CD4-positive, alpha-beta T cell (primary cell): ENCODE data around the gene PRKCH. TPM values are rescaled to one million over a fixed set of nuclear protein-coding genes. Genes with fewer than 3 reads are reported as not detected.

Experiments
- ATAC-seq: fragments of 200-7000 bp; cut with Tn5 transposase; one replicate; pipeline ENCODE4 v1.10.0; 2022; ENCODE audit warnings: mild to moderate bottlenecking; ENCODE audit not compliant: poor library complexity
- CTCF ChIA-PET: fragments of 350-600 bp; sonication (Branson Sonifier 250); formaldehyde crosslinking; loops from one replicate; lab custom pipeline; 2021; ENCODE audit warnings: antibody characterized with exemption, inconsistent platforms; lab: Charles Lee
- POLR2A ChIA-PET: fragments of 350-600 bp; sonication (Branson Sonifier 250); formaldehyde crosslinking; loops from one replicate; lab custom pipeline; 2021; ENCODE audit warnings: antibody characterized with exemption, inconsistent platforms; lab: Charles Lee
- DNase-seq, 14 experiments: peaks; one replicate each; pipeline ENCODE4 v3.0.0-alpha.2; 2013 to 2020; ENCODE audit warnings: mixed read lengths in 2 of 14
- H3K27ac ChIP-seq, 2 donors: one replicate each; pipeline versions ENCODE4 v1.5.1 to v1.7.0; 2013; ENCODE audit warnings: low read length in 2 of 2, low read depth in 1 of 2, mild to moderate bottlenecking in 1 of 2
- H3K27me3 ChIP-seq, 2 experiments: 1 replicate in 1 of 2; 2 replicates in 1 of 2; pipeline versions ENCODE4 v1.6.1 to v1.7.0; 2013; ENCODE audit warnings: low read length in 2 of 2, control low read depth in 1 of 2, mild to moderate bottlenecking in 1 of 2, moderate library complexity in 1 of 2; ENCODE audit not compliant: insufficient read depth in 2 of 2, control insufficient read depth in 1 of 2
- H3K36me3 ChIP-seq: one replicate; pipeline ENCODE4 v1.6.1; 2013; ENCODE audit warnings: low read length, control low read depth; ENCODE audit not compliant: insufficient read depth
- H3K4me1 ChIP-seq: one replicate; pipeline ENCODE4 v1.6.1; 2013; ENCODE audit warnings: low read length, control low read depth; ENCODE audit not compliant: insufficient read depth
- H3K4me3 ChIP-seq: one replicate; pipeline ENCODE4 v1.5.1; 2013; ENCODE audit warnings: mild to moderate bottlenecking, low read length, moderate library complexity
- H3K9me3 ChIP-seq, 2 experiments: 1 replicate in 1 of 2; 2 replicates in 1 of 2; pipeline versions ENCODE4 v1.6.1 to v1.7.0; 2013; ENCODE audit warnings: low read length in 2 of 2, mild to moderate bottlenecking in 2 of 2, control low read depth in 1 of 2, moderate library complexity in 1 of 2; ENCODE audit not compliant: control insufficient read depth in 1 of 2, insufficient read depth in 1 of 2
- H3K27ac Mint-ChIP-seq: one replicate; pipeline ENCODE4 v1.8.0; 2020; ENCODE audit warnings: mixed read lengths
- H3K27me3 Mint-ChIP-seq: one replicate; pipeline ENCODE4 v1.8.0; 2021; ENCODE audit warnings: mixed read lengths
- H3K36me3 Mint-ChIP-seq: one replicate; pipeline ENCODE4 v1.8.0; 2021; ENCODE audit warnings: low read depth, mixed read lengths
- H3K4me1 Mint-ChIP-seq: one replicate; pipeline ENCODE4 v1.8.0; 2021; ENCODE audit warnings: low read depth, mixed read lengths
- H3K4me3 Mint-ChIP-seq: one replicate; pipeline ENCODE4 v1.8.0; 2020; ENCODE audit warnings: mild to moderate bottlenecking, mixed read lengths
- H3K9me3 Mint-ChIP-seq: one replicate; pipeline ENCODE4 v1.8.0; 2020; ENCODE audit warnings: mixed read lengths
- intact Hi-C, 2 experiments: fragments of 100-400 bp; cut with DNase I in 1 of 2; cut with micrococcal nuclease in 1 of 2; formaldehyde crosslinking; loops; one replicate each; pipeline versions ENCODE4 v1.15.1 to v1.9.0; 2023 to 2025; cut with DNase I, micrococcal nuclease
- total RNA-seq, 174 experiments: library from RNA in 2 of 174; stranded (reverse) in 2 of 174; gene quantifications; one replicate each; pipeline ENCODE4 v1.2.3 and lab custom pipeline; 2021 to 2026
- TF ChIP-seq, protein P1 (sequence below): fragments of 200-600 bp; IDR thresholded peaks from one replicate; pipeline ENCODE4 v1.8.0; 2022; ENCODE audit warnings: antibody characterized with exemption, mild to moderate bottlenecking

PRKCH gene
- total RNA-seq, 2 experiments from 2014 or later: 378 to 385 TPM

DNA sequence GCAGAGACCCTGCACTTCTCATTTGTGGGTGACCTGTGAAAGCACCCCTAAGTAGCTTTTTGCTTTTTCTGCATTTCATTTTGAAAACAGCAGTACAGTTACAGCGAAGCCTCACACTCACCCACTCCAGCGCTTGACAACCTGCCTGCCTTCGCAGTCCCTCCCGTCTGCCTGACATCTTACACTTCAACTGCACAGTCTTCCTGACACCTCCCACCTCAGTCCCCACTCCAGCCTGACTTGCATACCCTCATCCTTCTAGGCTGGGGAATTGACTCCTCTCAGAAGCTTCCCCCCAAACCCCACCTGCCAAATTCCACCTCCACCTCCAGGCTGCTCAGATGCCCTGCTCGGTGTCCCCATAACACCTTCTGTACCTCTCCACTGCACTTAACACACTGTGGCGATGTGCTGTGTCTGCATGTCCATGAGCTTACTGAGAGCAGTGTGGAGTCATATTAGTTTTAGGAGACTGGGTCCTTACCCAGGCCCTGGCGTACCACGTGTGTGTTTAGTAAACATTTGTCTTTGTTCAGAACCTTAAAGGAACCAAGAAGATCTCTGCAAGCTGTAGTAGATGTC is 159.4 kb downstream of the PRKCH start:
- peak overlapping the region; percentile 84 for H3K27ac Mint-ChIP-seq
- H3K36me3 ChIP-seq: peaks cover 66% of the 10 kb centered on the region
- H3K36me3 Mint-ChIP-seq: peaks cover 64% of the 10 kb centered on the region
- no peak for DNase-seq
- peaks cover 60% of the 10 kb centered on the region for H3K4me1 ChIP-seq
- peak overlapping the region; percentile 70 for H3K4me3 Mint-ChIP-seq
- H3K27ac ChIP-seq: peak overlapping the region in 1 of 2 donors; percentile 1
- H3K4me3 ChIP-seq: no peak overlapping the region
- no peaks in the 10 kb centered on the region for H3K27me3 Mint-ChIP-seq
- ChIA-PET CTCF (interaction anchor here (0.8 to 1.6 kb wide), 4 partner anchors 9 to 200 kb away, joined by 3 to 6 read pairs (median 4); partner anchors contain the start of gene TMEM30B), POLR2A (interaction anchor here (0.8 to 13.5 kb wide), 5 partner anchors 10 to 158 kb away, joined by 3 to 124 read pairs (median 4); no protein-coding TSS in a partner anchor)
- no peaks in the 10 kb centered on the region for H3K9me3 ChIP-seq
- peaks cover 91% of the 10 kb centered on the region for H3K4me1 Mint-ChIP-seq
- no peaks in the 10 kb centered on the region for H3K27me3 ChIP-seq
- TF ChIP-seq, protein P1, sequence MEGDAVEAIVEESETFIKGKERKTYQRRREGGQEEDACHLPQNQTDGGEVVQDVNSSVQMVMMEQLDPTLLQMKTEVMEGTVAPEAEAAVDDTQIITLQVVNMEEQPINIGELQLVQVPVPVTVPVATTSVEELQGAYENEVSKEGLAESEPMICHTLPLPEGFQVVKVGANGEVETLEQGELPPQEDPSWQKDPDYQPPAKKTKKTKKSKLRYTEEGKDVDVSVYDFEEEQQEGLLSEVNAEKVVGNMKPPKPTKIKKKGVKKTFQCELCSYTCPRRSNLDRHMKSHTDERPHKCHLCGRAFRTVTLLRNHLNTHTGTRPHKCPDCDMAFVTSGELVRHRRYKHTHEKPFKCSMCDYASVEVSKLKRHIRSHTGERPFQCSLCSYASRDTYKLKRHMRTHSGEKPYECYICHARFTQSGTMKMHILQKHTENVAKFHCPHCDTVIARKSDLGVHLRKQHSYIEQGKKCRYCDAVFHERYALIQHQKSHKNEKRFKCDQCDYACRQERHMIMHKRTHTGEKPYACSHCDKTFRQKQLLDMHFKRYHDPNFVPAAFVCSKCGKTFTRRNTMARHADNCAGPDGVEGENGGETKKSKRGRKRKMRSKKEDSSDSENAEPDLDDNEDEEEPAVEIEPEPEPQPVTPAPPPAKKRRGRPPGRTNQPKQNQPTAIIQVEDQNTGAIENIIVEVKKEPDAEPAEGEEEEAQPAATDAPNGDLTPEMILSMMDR: no peak
- no peak for ATAC-seq
- H3K9me3 Mint-ChIP-seq: no peaks in the 10 kb centered on the region
- intact Hi-C loops: no loop called here

DNA sequence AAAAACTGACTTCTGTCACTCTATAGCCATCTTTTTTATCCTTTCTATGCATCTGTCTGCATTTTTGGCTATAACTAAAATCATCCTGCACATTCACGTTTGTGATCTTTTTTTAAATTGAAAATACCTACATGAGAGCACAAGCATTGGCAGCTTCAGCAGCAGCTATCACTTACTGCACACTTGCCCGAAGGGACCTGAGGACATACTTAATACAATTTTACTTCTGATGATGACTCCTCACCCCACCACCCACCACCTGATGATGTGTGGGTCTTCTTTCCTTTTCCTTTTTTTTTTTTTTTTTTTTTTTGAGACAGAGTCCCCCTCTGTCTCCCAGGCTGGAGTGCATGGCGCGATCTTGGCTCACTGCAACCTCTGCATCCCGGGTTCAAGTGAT is 160.3 kb downstream of the PRKCH start:
- H3K4me3 ChIP-seq: no peak overlapping the region
- peaks cover 92% of the 10 kb centered on the region for H3K4me1 Mint-ChIP-seq
- H3K4me3 Mint-ChIP-seq: peak overlapping the region; percentile 11
- H3K9me3 Mint-ChIP-seq: no peaks in the 10 kb centered on the region
- no peaks in the 10 kb centered on the region for H3K27me3 Mint-ChIP-seq
- no peak overlapping the region for H3K27ac ChIP-seq
- POLR2A ChIA-PET: interaction anchor here (0.8 to 13.5 kb wide), 3 partner anchors 11 to 159 kb away, joined by 3 to 124 read pairs (median 6); no protein-coding TSS in a partner anchor
- CTCF ChIA-PET: interaction anchor here (1.4 to 1.6 kb wide), 2 partner anchors 8 to 11 kb away, joined by 4 to 6 read pairs; no protein-coding TSS in a partner anchor
- no peaks in the 10 kb centered on the region for H3K27me3 ChIP-seq
- H3K36me3 ChIP-seq: peaks cover 72% of the 10 kb centered on the region
- ATAC-seq: no peak
- intact Hi-C loops: loop anchor here in 1 of 2 experiments (2.0 kb wide), 1 partner anchor 21 kb away; no protein-coding TSS in a partner anchor
- TF ChIP-seq, protein P1: no peak
- peaks cover 51% of the 10 kb centered on the region for H3K4me1 ChIP-seq
- no peak for DNase-seq
- H3K27ac Mint-ChIP-seq: peak overlapping the region; percentile 84
- H3K36me3 Mint-ChIP-seq: peaks cover 57% of the 10 kb centered on the region
- H3K9me3 ChIP-seq: no peaks in the 10 kb centered on the region

DNA sequence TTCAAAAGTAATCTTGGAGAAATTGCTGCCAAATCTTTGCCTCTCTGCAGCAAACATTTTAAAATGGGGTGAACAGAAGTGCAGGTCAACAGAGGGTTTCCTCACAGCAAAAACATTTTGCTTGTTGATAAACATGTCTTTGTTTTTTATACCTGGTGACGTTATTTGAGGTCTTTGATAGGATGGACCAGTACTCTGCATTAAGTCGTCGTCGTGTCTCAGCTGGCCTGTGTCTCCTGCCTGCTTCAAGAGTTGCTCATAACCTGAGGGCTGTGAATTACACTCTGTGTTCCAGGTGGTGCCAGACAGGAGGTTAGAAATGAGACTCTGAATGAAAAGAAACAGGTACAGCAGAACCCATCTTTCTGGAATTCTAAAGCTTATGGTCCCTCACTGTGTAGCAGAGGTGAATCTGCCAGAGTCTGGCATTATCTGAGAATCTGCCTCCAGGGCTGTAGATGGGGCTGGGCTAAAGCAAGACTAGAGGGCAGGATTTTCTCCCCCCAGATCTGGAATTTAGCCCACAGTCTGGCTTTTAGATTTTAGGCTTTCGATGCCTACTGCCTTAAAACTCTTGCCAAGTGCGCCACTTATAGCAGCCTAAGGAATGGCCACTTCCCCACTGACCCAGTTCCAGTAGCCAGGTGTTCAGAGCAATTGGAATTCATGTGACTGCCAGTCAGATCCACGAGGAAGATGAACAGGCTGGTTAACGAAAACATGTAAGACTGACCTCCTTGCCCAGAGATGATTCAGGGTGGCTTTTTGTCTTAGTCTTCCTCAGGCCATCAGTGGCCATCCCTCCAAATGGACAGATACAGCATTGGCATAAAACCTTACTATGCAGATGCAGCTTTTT is 161.2 kb downstream of the PRKCH start:
- Mint-ChIP-seq H3K36me3 (peaks cover 49% of the 10 kb centered on the region), H3K4me3 (no peak overlapping the region), H3K27ac (peak overlapping the region; percentile 84), H3K9me3 (no peaks in the 10 kb centered on the region), H3K4me1 (peaks cover 92% of the 10 kb centered on the region), H3K27me3 (no peaks in the 10 kb centered on the region)
- H3K36me3 ChIP-seq: peaks cover 78% of the 10 kb centered on the region
- no peaks in the 10 kb centered on the region for H3K9me3 ChIP-seq
- no peaks in the 10 kb centered on the region for H3K27me3 ChIP-seq
- no peak overlapping the region for H3K27ac ChIP-seq
- DNase-seq (no peak), ATAC-seq (no peak)
- ChIA-PET CTCF (no interaction called here), POLR2A (interaction anchor here (2.4 to 13.5 kb wide), 2 partner anchors 12 to 22 kb away, joined by 6 to 124 read pairs; no protein-coding TSS in a partner anchor)
- H3K4me1 ChIP-seq: peaks cover 52% of the 10 kb centered on the region
- no peak overlapping the region for H3K4me3 ChIP-seq
- TF ChIP-seq, protein P1: no peak
- intact Hi-C loops: loop anchor here in 1 of 2 experiments (2.0 kb wide), 1 partner anchor 20 kb away; no protein-coding TSS in a partner anchor
